Neural progenitor cell (in vitro differentiated cells): Measurements from ENCODE around the gene RLN3. TPM values are rescaled to one million over a fixed set of nuclear protein-coding genes. Genes with fewer than 3 reads are reported as not detected.
A peak's percentile ranks its signal among the peaks of the same experiment; 100 is the strongest.

ENCODE experiments used
- DNase-seq: peaks from one replicate; pipeline ENCODE4 v3.0.0-alpha.2; 2016; ENCODE audit warnings: low spot score
- H2AFZ ChIP-seq: fragments of 200-600 bp; sonication (generic); replicated peaks from 2 replicates; pipeline ENCODE4 v1.6.1; 2016; ENCODE audit warnings: antibody characterized with exemption
- H3F3A ChIP-seq: fragments of 200-600 bp; sonication (generic); 2 replicates; pipeline ENCODE4 v1.6.1; 2016; ENCODE audit warnings: antibody characterized with exemption, low read depth
- H3K27ac ChIP-seq: fragments of 200-600 bp; sonication (generic); 2 replicates; pipeline ENCODE4 v1.5.1; 2016; ENCODE audit warnings: mild to moderate bottlenecking
- H3K27me3 ChIP-seq: fragments of 200-600 bp; sonication (generic); 2 replicates; pipeline ENCODE4 v1.6.1; 2016; ENCODE audit warnings: mild to moderate bottlenecking, moderate library complexity
- H3K36me3 ChIP-seq: fragments of 200-600 bp; sonication (generic); 2 replicates; pipeline ENCODE4 v1.5.1; 2016
- H3K4me1 ChIP-seq: fragments of 200-600 bp; sonication (generic); 2 replicates; pipeline ENCODE4 v1.6.1; 2016; ENCODE audit warnings: mixed run types
- H3K4me2 ChIP-seq: fragments of 200-600 bp; sonication (generic); 2 replicates; pipeline ENCODE4 v1.6.1; 2016
- H3K4me3 ChIP-seq: fragments of 200-600 bp; sonication (generic); 2 replicates; pipeline ENCODE4 v1.5.1; 2016
- H3K79me2 ChIP-seq: fragments of 200-600 bp; sonication (generic); 2 replicates; pipeline ENCODE4 v1.6.1; 2016; ENCODE audit warnings: low read depth
- H3K9ac ChIP-seq: fragments of 200-600 bp; sonication (generic); 2 replicates; pipeline ENCODE4 v1.6.1; 2016
- H3K9me3 ChIP-seq: fragments of 200-600 bp; sonication (generic); 2 replicates; pipeline ENCODE4 v1.5.1; 2016; ENCODE audit warnings: low read depth
- H4K20me1 ChIP-seq: fragments of 200-600 bp; sonication (generic); 2 replicates; pipeline ENCODE4 v1.6.1; 2016; ENCODE audit warnings: low read depth
- H3K27ac Mint-ChIP-seq: 3 replicates; pipeline ENCODE4 v1.8.0; 2021; ENCODE audit warnings: mixed read lengths
- H3K27me3 Mint-ChIP-seq: 2 replicates; pipeline ENCODE4 v1.8.0; 2022; ENCODE audit warnings: low read depth, mild to moderate bottlenecking, inconsistent platforms, moderate library complexity, mixed read lengths; ENCODE audit not compliant: insufficient read depth
- H3K36me3 Mint-ChIP-seq: 3 replicates; pipeline ENCODE4 v1.8.0; 2021; ENCODE audit warnings: mixed read lengths
- H3K4me1 Mint-ChIP-seq: 3 replicates; pipeline ENCODE4 v1.8.0; 2021; ENCODE audit warnings: mixed read lengths
- H3K4me3 Mint-ChIP-seq: 3 replicates; pipeline ENCODE4 v1.8.0; 2021; ENCODE audit warnings: mild to moderate bottlenecking, moderate library complexity, mixed read lengths
- H3K9me3 Mint-ChIP-seq: 3 replicates; pipeline ENCODE4 v1.8.0; 2020; ENCODE audit warnings: mixed read lengths
- CTCF ChIP-seq: fragments of 200-600 bp; sonication (generic); IDR thresholded peaks from 2 replicates; pipeline ENCODE4 v1.5.1; 2017; ENCODE audit warnings: antibody characterized with exemption, mild to moderate bottlenecking
- EZH2 ChIP-seq: fragments of 200-600 bp; sonication (generic); IDR thresholded peaks from 2 replicates; pipeline ENCODE4 v1.6.1; 2017; ENCODE audit warnings: antibody characterized with exemption, mild to moderate bottlenecking, moderate library complexity
- EZH2phosphoT487 ChIP-seq: fragments of 200-600 bp; sonication (generic); IDR thresholded peaks from 2 replicates; pipeline ENCODE4 v1.6.1; 2017; ENCODE audit warnings: antibody characterized with exemption
- total RNA-seq: library from RNA; depleted of rRNA; stranded (reverse); fragments of >200 nt; gene quantifications from 2 replicates; pipeline ENCODE4 v1.2.3, GENCODE V29; 2015; ENCODE audit warnings: low replicate concordance

The RLN3 gene
- total RNA-seq, 1 donor from 2014 or later: not detected

GRCh38 chr19:14030997-14031718 is 3.2 kb downstream of the RLN3 start:
- Histone ChIP-seq H3K79me2 (no peaks in the 10 kb centered on the region), H3K4me2 (peak overlapping the region; percentile 97), H4K20me1 (no peaks in the 10 kb centered on the region), H3K9me3 (no peaks in the 10 kb centered on the region), H3K27ac (no peak overlapping the region), H3K4me1 (peaks cover 6% of the 10 kb centered on the region), H3K4me3 (peak overlapping the region; percentile 74), H3F3A (peaks cover 12% of the 10 kb centered on the region), H3K27me3 (peaks cover 24% of the 10 kb centered on the region), H3K9ac (no peak overlapping the region), H3K36me3 (no peaks in the 10 kb centered on the region), H2AFZ (peak overlapping the region; percentile 91)
- Mint-ChIP-seq H3K4me1 (peaks cover 8% of the 10 kb centered on the region), H3K27ac (no peak overlapping the region), H3K9me3 (no peaks in the 10 kb centered on the region), H3K27me3 (peaks cover 8% of the 10 kb centered on the region), H3K36me3 (no peaks in the 10 kb centered on the region), H3K4me3 (peak overlapping the region; percentile 83)
- TF ChIP-seq EZH2 (no peak), CTCF (no peak), EZH2phosphoT487 (no peak)
- no peak for DNase-seq

GRCh38 chr19:14031719-14032480 is 4.0 kb downstream of the RLN3 start, which contains the start of gene IL27RA:
Gene IL27RA (plus strand): TSS chr19:14031762. CDS start chr19:14031873, 111 bp downstream.
- no peak within 1 kb of the TSS for H3K27ac ChIP-seq
- H3K4me1 ChIP-seq: peaks cover 6% of the 10 kb centered on the region
- no peak within 1 kb of the TSS for H3K27ac Mint-ChIP-seq
- H3K9me3 ChIP-seq: no peaks in the 10 kb centered on the region
- no peaks in the 10 kb centered on the region for H4K20me1 ChIP-seq
- no peaks in the 10 kb centered on the region for H3K79me2 ChIP-seq
- no peaks in the 10 kb centered on the region for H3K9me3 Mint-ChIP-seq
- peak within 1 kb of the TSS; percentile 91 for H2AFZ ChIP-seq
- H3K36me3 Mint-ChIP-seq: no peaks in the 10 kb centered on the region
- peaks cover 8% of the 10 kb centered on the region for H3K27me3 Mint-ChIP-seq
- H3K9ac ChIP-seq: no peak within 1 kb of the TSS
- H3K4me3 Mint-ChIP-seq: peak within 1 kb of the TSS; percentile 83
- peak within 1 kb of the TSS; percentile 97 for H3K4me2 ChIP-seq
- peaks cover 24% of the 10 kb centered on the region for H3K27me3 ChIP-seq
- H3K4me1 Mint-ChIP-seq: peaks cover 8% of the 10 kb centered on the region
- TF ChIP-seq CTCF: peak; percentile 69
- TF ChIP-seq EZH2phosphoT487: peak; percentile 38
- TF ChIP-seq EZH2: peak; percentile 58
- peak within 1 kb of the TSS; percentile 74 for H3K4me3 ChIP-seq
- DNase-seq: peak; percentile 75
- H3F3A ChIP-seq: peaks cover 12% of the 10 kb centered on the region
- H3K36me3 ChIP-seq: no peaks in the 10 kb centered on the region

GRCh38 chr19:14033946-14034345 is 6.0 kb downstream of the RLN3 start:
- H4K20me1 ChIP-seq: no peaks in the 10 kb centered on the region
- H3K36me3 ChIP-seq: no peaks in the 10 kb centered on the region
- peaks cover 12% of the 10 kb centered on the region for H3F3A ChIP-seq
- H3K9me3 ChIP-seq: no peaks in the 10 kb centered on the region
- no peak overlapping the region for H3K27ac ChIP-seq
- DNase-seq: no peak
- H3K9me3 Mint-ChIP-seq: no peaks in the 10 kb centered on the region
- no peak overlapping the region for H3K4me2 ChIP-seq
- no peak overlapping the region for H2AFZ ChIP-seq
- peaks cover 6% of the 10 kb centered on the region for H3K27me3 Mint-ChIP-seq
- no peak overlapping the region for H3K27ac Mint-ChIP-seq
- H3K27me3 ChIP-seq: peaks cover 24% of the 10 kb centered on the region
- H3K4me3 ChIP-seq: no peak overlapping the region
- H3K4me1 ChIP-seq: peaks cover 6% of the 10 kb centered on the region
- H3K79me2 ChIP-seq: no peaks in the 10 kb centered on the region
- no peak for TF ChIP-seq CTCF
- no peak for TF ChIP-seq EZH2phosphoT487
- no peak for TF ChIP-seq EZH2
- H3K4me1 Mint-ChIP-seq: peaks cover 8% of the 10 kb centered on the region
- no peak overlapping the region for H3K9ac ChIP-seq
- H3K36me3 Mint-ChIP-seq: no peaks in the 10 kb centered on the region
- peak overlapping the region; percentile 36 for H3K4me3 Mint-ChIP-seq
